ENCODE data around the gene RCOR3.
"Not testable (repeated sequence)": the region's sequence is repeated elsewhere in the genome, so short reads cannot be mapped to it uniquely, and the experiment has no call there.

The RCOR3 gene

DNA sequence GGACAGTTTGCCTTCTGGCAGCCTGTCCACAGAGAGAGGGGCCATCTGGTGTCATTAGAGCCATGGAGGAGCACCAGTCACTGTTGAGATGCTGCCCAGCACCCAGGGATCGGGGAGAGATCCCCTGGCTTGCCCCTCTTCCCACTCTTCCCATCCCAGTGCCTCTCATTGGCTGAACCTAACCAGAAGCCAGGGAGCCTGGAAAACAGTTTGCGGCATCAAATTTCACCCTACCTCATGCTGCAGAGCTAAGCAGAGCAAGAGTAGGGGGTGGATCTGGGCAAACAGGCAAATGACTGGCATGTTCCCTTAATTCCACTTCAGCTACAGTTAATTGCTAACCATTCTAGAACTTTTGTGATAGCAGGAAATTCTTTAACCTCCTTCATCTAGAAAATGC, 86.6 kb downstream of the RCOR3 start:
- no peaks in the 10 kb centered on the region for H3K27me3 ChIP-seq (ENCODE audit: insufficient read depth, insufficient read length)
- peaks cover 6% of the 10 kb centered on the region for H3K36me3 ChIP-seq (ENCODE audit: insufficient read depth, insufficient read length, low read length)
- H3K4me3 ChIP-seq (ENCODE audit: insufficient read length, low read depth) = no peak overlapping the region
- no peak overlapping the region for H3K9ac ChIP-seq (ENCODE audit: insufficient read length, low read depth)
- peaks cover 13% of the 10 kb centered on the region for H3K4me1 ChIP-seq (ENCODE audit: insufficient read depth, insufficient read length)
- no peaks in the 10 kb centered on the region for H3K9me3 ChIP-seq (ENCODE audit: insufficient read depth, low read length)
- TF ChIP-seq YY1 (IDR thresholded peaks at IDR 0.05; ENCODE audit: insufficient read depth, insufficient read length) (no peak), ZNF274 (IDR thresholded peaks at IDR 0.05; ENCODE audit: low read depth, low read length) (no peak), SUZ12 (IDR thresholded peaks at IDR 0.05; ENCODE audit: extremely low read depth, insufficient read depth, insufficient read length) (no peak)
- peak; percentile 54 for DNase-seq (ENCODE audit: low read depth, low spot score)

- TF ChIP-seq SUZ12 (IDR thresholded peaks at IDR 0.05; ENCODE audit: extremely low read depth, insufficient read depth, insufficient read length) (no peak), ZNF274 (IDR thresholded peaks at IDR 0.05; ENCODE audit: low read depth, low read length) (no peak), YY1 (IDR thresholded peaks at IDR 0.05; ENCODE audit: insufficient read depth, insufficient read length) (no peak)
- no peak for DNase-seq (ENCODE audit: low read depth, low spot score)
- Histone ChIP-seq H3K27me3 (ENCODE audit: insufficient read depth, insufficient read length) (no peaks in the 10 kb centered on the region), H3K36me3 (ENCODE audit: insufficient read depth, insufficient read length, low read length) (peaks cover 6% of the 10 kb centered on the region), H3K9me3 (ENCODE audit: insufficient read depth, low read length) (peaks cover 10% of the 10 kb centered on the region; the same call in 1 of the 2 replicates), H3K9ac (ENCODE audit: insufficient read length, low read depth) (no peak overlapping the region), H3K4me3 (ENCODE audit: insufficient read length, low read depth) (no peak overlapping the region), H3K4me1 (ENCODE audit: insufficient read depth, insufficient read length) (peaks cover 13% of the 10 kb centered on the region)
Measured at GRCh38 chr1:211347077-211347844, 88.1 kb downstream of the RCOR3 start.

GRCh38 chr1:211348547-211348946, 89.4 kb downstream of the RCOR3 start:
- Histone ChIP-seq H3K4me1 (ENCODE audit: insufficient read depth, insufficient read length) (peaks cover 13% of the 10 kb centered on the region), H3K9ac (ENCODE audit: insufficient read length, low read depth) (no peak overlapping the region), H3K36me3 (ENCODE audit: insufficient read depth, insufficient read length, low read length) (peaks cover 12% of the 10 kb centered on the region), H3K4me3 (ENCODE audit: insufficient read length, low read depth) (no peak overlapping the region), H3K27me3 (ENCODE audit: insufficient read depth, insufficient read length) (no peaks in the 10 kb centered on the region), H3K9me3 (ENCODE audit: insufficient read depth, low read length) (peaks cover 14% of the 10 kb centered on the region; the same call in 1 of the 2 replicates)
- no peak for DNase-seq (ENCODE audit: low read depth, low spot score)
- TF ChIP-seq ZNF274 (IDR thresholded peaks at IDR 0.05; ENCODE audit: low read depth, low read length) (no peak), YY1 (IDR thresholded peaks at IDR 0.05; ENCODE audit: insufficient read depth, insufficient read length) (no peak), SUZ12 (IDR thresholded peaks at IDR 0.05; ENCODE audit: extremely low read depth, insufficient read depth, insufficient read length) (no peak)

DNA sequence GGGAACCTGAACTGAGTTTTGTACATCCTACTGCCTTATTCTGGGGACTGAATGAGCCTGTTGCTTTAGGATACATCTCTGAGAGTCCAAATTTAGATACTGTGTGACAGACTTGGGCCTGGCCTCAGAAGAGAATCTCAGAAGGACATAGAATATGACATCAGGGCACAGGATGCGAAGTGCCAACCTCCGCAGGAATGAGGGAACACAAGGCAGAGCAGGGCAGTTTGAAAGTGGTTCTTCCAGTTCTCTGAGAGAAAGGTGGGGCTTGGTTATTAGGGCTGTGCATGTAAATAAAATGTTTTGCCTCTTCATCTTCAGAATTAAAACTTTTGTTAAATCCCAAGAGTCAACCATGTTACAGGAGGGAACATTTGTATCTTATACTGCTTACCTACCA, 90.6 kb downstream of the RCOR3 start:
- DNase-seq (ENCODE audit: low read depth, low spot score) = no peak
- Histone ChIP-seq H3K4me1 (ENCODE audit: insufficient read depth, insufficient read length) (peaks cover 13% of the 10 kb centered on the region), H3K9ac (ENCODE audit: insufficient read length, low read depth) (no peak overlapping the region), H3K4me3 (ENCODE audit: insufficient read length, low read depth) (no peak overlapping the region), H3K36me3 (ENCODE audit: insufficient read depth, insufficient read length, low read length) (peaks cover 24% of the 10 kb centered on the region), H3K27me3 (ENCODE audit: insufficient read depth, insufficient read length) (no peaks in the 10 kb centered on the region), H3K9me3 (ENCODE audit: insufficient read depth, low read length) (peaks cover 14% of the 10 kb centered on the region; the same call in 1 of the 2 replicates)
- TF ChIP-seq ZNF274 (IDR thresholded peaks at IDR 0.05; ENCODE audit: low read depth, low read length) (no peak), YY1 (IDR thresholded peaks at IDR 0.05; ENCODE audit: insufficient read depth, insufficient read length) (no peak), SUZ12 (IDR thresholded peaks at IDR 0.05; ENCODE audit: extremely low read depth, insufficient read depth, insufficient read length) (no peak)

GRCh38 chr1:211352055-211352454, 92.9 kb downstream of the RCOR3 start:
- not testable (repeated sequence) for H3K9ac ChIP-seq (ENCODE audit: insufficient read length, low read depth); H3K4me3 ChIP-seq (ENCODE audit: insufficient read length, low read depth); DNase-seq (ENCODE audit: low read depth, low spot score); H3K27me3 ChIP-seq (ENCODE audit: insufficient read depth, insufficient read length); H3K4me1 ChIP-seq (ENCODE audit: insufficient read depth, insufficient read length)
- H3K9me3 ChIP-seq (ENCODE audit: insufficient read depth, low read length) = peaks cover 14% of the 10 kb centered on the region; the same call in 1 of the 2 replicates
- H3K36me3 ChIP-seq (ENCODE audit: insufficient read depth, insufficient read length, low read length) = peaks cover 43% of the 10 kb centered on the region

- TF ChIP-seq ZNF274 (IDR thresholded peaks at IDR 0.05; ENCODE audit: low read depth, low read length) (no peak), SUZ12 (IDR thresholded peaks at IDR 0.05; ENCODE audit: extremely low read depth, insufficient read depth, insufficient read length) (no peak), YY1 (IDR thresholded peaks at IDR 0.05; ENCODE audit: insufficient read depth, insufficient read length) (no peak)
- Histone ChIP-seq H3K9me3 (ENCODE audit: insufficient read depth, low read length) (peaks cover 14% of the 10 kb centered on the region; the same call in 1 of the 2 replicates), H3K4me1 (ENCODE audit: insufficient read depth, insufficient read length) (peaks cover 2% of the 10 kb centered on the region), H3K36me3 (ENCODE audit: insufficient read depth, insufficient read length, low read length) (peaks cover 45% of the 10 kb centered on the region), H3K4me3 (ENCODE audit: insufficient read length, low read depth) (no peak overlapping the region), H3K9ac (ENCODE audit: insufficient read length, low read depth) (no peak overlapping the region), H3K27me3 (ENCODE audit: insufficient read depth, insufficient read length) (no peaks in the 10 kb centered on the region)
- no peak for DNase-seq (ENCODE audit: low read depth, low spot score)
Measured at GRCh38 chr1:211352465-211352864, 93.3 kb downstream of the RCOR3 start.

GRCh38 chr1:211352985-211353515, 93.9 kb downstream of the RCOR3 start:
- Histone ChIP-seq H3K4me3 (ENCODE audit: insufficient read length, low read depth) (no peak overlapping the region), H3K36me3 (ENCODE audit: insufficient read depth, insufficient read length, low read length) (peaks cover 42% of the 10 kb centered on the region), H3K9me3 (ENCODE audit: insufficient read depth, low read length) (peaks cover 14% of the 10 kb centered on the region; the same call in 1 of the 2 replicates), H3K27me3 (ENCODE audit: insufficient read depth, insufficient read length) (no peaks in the 10 kb centered on the region), H3K4me1 (ENCODE audit: insufficient read depth, insufficient read length) (peaks cover 2% of the 10 kb centered on the region), H3K9ac (ENCODE audit: insufficient read length, low read depth) (no peak overlapping the region)
- TF ChIP-seq SUZ12 (IDR thresholded peaks at IDR 0.05; ENCODE audit: extremely low read depth, insufficient read depth, insufficient read length) (no peak), YY1 (IDR thresholded peaks at IDR 0.05; ENCODE audit: insufficient read depth, insufficient read length) (no peak), ZNF274 (IDR thresholded peaks at IDR 0.05; ENCODE audit: low read depth, low read length) (no peak)
- peak; percentile 42 for DNase-seq (ENCODE audit: low read depth, low spot score)
